ENCODE results near the gene IFNL4. TPM values are rescaled to one million over a fixed set of nuclear protein-coding genes. Genes with fewer than 3 reads are reported as not detected.
"Not testable (repeated sequence)": the region's sequence is repeated elsewhere in the genome, so short reads cannot be mapped to it uniquely, and the experiment has no call there.

IFNL4 gene
- total and polyA plus RNA-seq, 2 experiments from 2014 or later: not detected

DNA sequence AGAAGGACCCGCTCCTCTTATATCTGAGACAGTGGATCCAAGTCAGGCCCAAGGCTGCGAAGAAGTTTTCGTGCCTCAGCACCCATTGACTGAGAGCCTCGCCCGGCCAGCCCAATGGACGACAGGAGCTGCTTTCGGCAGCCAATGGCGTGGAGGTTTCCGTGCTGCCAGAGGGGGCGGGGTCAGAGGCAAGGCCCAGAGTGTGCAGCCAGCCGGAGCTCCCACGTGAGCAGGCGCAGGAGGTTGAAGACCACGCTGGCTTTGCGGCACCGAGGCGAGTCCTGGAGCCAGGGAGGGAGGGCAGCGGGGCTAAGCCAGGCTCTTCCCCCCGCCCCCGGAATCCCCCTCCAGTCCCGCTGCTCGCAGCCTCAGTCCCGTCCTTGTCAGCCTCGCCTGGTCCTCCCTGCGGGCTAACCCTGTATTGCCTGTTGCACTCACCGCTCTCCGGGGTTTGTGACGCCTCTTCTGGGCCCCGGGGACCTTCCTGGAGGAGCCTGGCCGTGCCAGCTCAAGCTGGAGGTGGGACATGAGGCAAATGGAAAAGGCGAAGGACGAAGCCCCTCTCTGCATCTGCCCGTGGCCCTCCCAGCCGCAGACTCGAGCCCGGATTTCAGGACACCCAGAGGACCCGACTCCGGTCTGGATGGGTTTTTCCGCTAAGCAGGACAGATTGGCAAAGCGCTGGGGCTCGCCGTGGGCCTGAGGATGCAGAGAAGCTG is 1.5 kb downstream of the IFNL4 start:
- H3K9ac ChIP-seq: no peak overlapping the region
- H3K79me2 ChIP-seq (ENCODE audit: insufficient read depth): no peaks in the 10 kb centered on the region
- in situ Hi-C loops (cut with MboI): no loop called here
- H3K9me3 ChIP-seq (ENCODE audit: low read depth): no peaks in the 10 kb centered on the region
- H3F3A ChIP-seq (ENCODE audit: insufficient read depth): no peaks in the 10 kb centered on the region
- H3K4me2 ChIP-seq (ENCODE audit: unreplicated experiment): no peak overlapping the region
- no peaks in the 10 kb centered on the region for H3K9me2 ChIP-seq (ENCODE audit: insufficient read depth)
- no peaks in the 10 kb centered on the region for H3K4me1 ChIP-seq (ENCODE audit: insufficient read depth)
- H4K20me1 ChIP-seq (ENCODE audit: insufficient read depth): no peaks in the 10 kb centered on the region
- no peak overlapping the region; the same call in 1 of the 2 replicates for H3K4me3 ChIP-seq
- H2AFZ ChIP-seq: peak overlapping the region; percentile 66
- no peaks in the 10 kb centered on the region for H3K36me3 ChIP-seq (ENCODE audit: low read depth)
- peak; percentile 47 for DNase-seq
- no peak overlapping the region for H3K27ac ChIP-seq
- TF ChIP-seq EZH2 (IDR thresholded peaks at IDR 0.05; ENCODE audit: insufficient read depth, poor library complexity, severe bottlenecking) (no peak), EZH2phosphoT487 (IDR thresholded peaks at IDR 0.05; ENCODE audit: insufficient read depth, low read depth) (no peak)
- 12 to 13% methylated on average over 31 to 42 of the region's 42 CpGs for WGBS, 2 experiments (ENCODE audit: low coverage in 1 of 2, low lambda C conversion rate in 2 of 2, missing lambda C conversion rate in 2 of 2)
- peaks cover 53% of the 10 kb centered on the region for H3K27me3 ChIP-seq (replicated peaks; ENCODE audit: insufficient read depth)

DNA sequence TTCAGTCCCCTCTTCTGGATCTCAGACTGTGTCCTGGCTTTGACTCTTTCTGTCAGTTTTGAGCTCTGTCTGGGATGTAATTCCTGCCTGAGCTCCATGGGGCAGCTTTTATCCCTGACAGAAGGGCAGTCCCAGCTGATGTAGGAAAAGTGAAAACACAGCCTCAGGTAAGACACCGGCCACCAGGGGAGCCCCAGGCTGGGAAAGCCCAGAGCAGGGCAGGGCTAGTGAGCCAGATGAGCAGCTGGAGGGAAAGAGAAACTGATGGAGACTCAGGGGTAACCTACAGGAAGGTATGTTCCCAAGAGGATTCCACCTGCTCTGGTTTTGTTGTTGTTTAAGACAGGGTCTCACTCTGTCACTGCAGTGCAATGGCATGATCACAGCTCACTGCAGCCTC is 3.5 kb downstream of the IFNL4 start:
- H3K4me1 ChIP-seq (ENCODE audit: insufficient read depth); H3K79me2 ChIP-seq (ENCODE audit: insufficient read depth); H2AFZ ChIP-seq; H3K36me3 ChIP-seq (ENCODE audit: low read depth); H3K4me3 ChIP-seq; H3F3A ChIP-seq (ENCODE audit: insufficient read depth); H4K20me1 ChIP-seq (ENCODE audit: insufficient read depth); H3K4me2 ChIP-seq (ENCODE audit: unreplicated experiment); H3K27ac ChIP-seq; H3K9ac ChIP-seq; H3K9me2 ChIP-seq (ENCODE audit: insufficient read depth); DNase-seq; H3K9me3 ChIP-seq (ENCODE audit: low read depth); in situ Hi-C loops (cut with MboI): not testable (repeated sequence)
- WGBS, 2 experiments (ENCODE audit: low coverage in 1 of 2, low lambda C conversion rate in 2 of 2, missing lambda C conversion rate in 2 of 2): no CpG with 5 or more reads among the region's 1 CpG
- peaks cover 43% of the 10 kb centered on the region for H3K27me3 ChIP-seq (replicated peaks; ENCODE audit: insufficient read depth)

DNA sequence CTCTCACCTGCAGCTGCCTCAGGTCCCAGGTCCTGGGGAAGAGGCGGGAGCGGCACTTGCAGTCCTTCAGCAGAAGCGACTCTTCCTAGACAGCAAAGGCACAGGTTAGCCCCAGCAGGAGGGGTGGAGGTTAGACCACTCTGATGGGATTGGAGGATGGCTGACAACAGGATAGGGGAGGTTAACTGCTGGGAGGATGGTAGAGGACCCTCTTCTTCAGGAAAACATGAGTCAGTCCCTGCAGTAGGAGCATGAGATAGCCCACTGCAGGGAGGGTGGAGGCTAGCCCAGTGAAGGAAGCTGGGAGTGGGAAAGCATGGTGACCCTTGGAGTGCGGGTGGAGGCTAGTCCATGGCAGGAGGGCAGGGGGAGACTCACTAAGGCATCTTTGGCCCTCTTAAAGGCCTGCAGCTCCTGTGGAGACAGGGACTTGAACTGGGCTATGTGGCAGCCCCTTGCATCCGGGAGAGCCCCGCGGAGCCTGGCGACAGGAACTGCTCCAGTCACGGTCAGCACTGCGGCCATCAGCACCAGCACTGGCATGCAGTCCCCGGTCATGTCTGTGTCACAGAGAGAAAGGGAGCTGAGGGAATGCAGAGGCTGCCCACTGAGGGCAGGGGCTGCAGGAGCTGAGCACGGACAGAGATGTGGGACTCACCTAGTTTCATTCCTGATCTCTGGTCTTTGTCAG is 4.1 kb downstream of the IFNL4 start, which contains the start of gene IFNL3:
TSS of gene IFNL3 (minus strand) at position 597 of the 691 bp plus-strand sequence. CDS start at position 558, 39 bp downstream.
- H3K27me3 ChIP-seq (replicated peaks; ENCODE audit: insufficient read depth): peaks cover 41% of the 10 kb centered on the region
- H3K9me3 ChIP-seq (ENCODE audit: low read depth); H3K36me3 ChIP-seq (ENCODE audit: low read depth); H3K4me3 ChIP-seq; DNase-seq; in situ Hi-C loops (cut with MboI); H3K27ac ChIP-seq; H2AFZ ChIP-seq; H3K9ac ChIP-seq; H3K4me2 ChIP-seq (ENCODE audit: unreplicated experiment); H3K79me2 ChIP-seq (ENCODE audit: insufficient read depth); H3K9me2 ChIP-seq (ENCODE audit: insufficient read depth); H3F3A ChIP-seq (ENCODE audit: insufficient read depth); H3K4me1 ChIP-seq (ENCODE audit: insufficient read depth); H4K20me1 ChIP-seq (ENCODE audit: insufficient read depth): not testable (repeated sequence)
- WGBS, 2 experiments (ENCODE audit: low coverage in 1 of 2, low lambda C conversion rate in 2 of 2, missing lambda C conversion rate in 2 of 2): 74 to 76% methylated on average over 8 to 11 of the region's 12 CpGs

DNA sequence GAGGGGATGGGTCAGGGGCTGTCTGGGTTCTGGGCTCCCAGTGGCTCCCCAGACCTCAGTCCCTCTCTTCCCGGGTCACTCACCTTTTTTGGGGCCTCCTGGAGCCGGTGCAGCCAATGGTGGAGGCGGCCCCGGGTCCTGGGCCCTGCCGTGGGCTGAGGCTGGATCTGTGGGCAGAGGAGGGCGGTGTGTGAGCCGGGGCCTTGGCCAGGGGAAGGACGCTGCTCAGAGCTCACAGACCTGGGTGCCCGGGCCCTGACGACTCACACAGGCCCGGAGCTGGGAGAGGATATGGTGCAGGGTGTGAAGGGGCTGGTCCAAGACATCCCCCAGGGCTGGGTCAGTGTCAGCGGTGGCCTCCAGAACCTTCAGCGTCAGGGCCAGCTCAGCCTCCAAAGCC is 4.9 kb downstream of the IFNL4 start:
- H3K27ac ChIP-seq; H3K4me2 ChIP-seq (ENCODE audit: unreplicated experiment); H3K9me3 ChIP-seq (ENCODE audit: low read depth); H3K9me2 ChIP-seq (ENCODE audit: insufficient read depth); H3K4me1 ChIP-seq (ENCODE audit: insufficient read depth); H3K9ac ChIP-seq; H3K79me2 ChIP-seq (ENCODE audit: insufficient read depth); H3F3A ChIP-seq (ENCODE audit: insufficient read depth); H3K4me3 ChIP-seq; H2AFZ ChIP-seq; H3K36me3 ChIP-seq (ENCODE audit: low read depth); H4K20me1 ChIP-seq (ENCODE audit: insufficient read depth); in situ Hi-C loops (cut with MboI); DNase-seq: not testable (repeated sequence)
- 53 to 63% methylated on average over 8 to 13 of the region's 13 CpGs for WGBS, 2 experiments (ENCODE audit: low coverage in 1 of 2, low lambda C conversion rate in 2 of 2, missing lambda C conversion rate in 2 of 2)
- peaks cover 40% of the 10 kb centered on the region for H3K27me3 ChIP-seq (replicated peaks; ENCODE audit: insufficient read depth)

Measured in GM23248 (cell line).